Measurements from ENCODE around the gene B3GNT8.
"Not testable (repeated sequence)": the region's sequence is repeated elsewhere in the genome, so short reads cannot be mapped to it uniquely, and the experiment has no call there.

B3GNT8 gene

DNA sequence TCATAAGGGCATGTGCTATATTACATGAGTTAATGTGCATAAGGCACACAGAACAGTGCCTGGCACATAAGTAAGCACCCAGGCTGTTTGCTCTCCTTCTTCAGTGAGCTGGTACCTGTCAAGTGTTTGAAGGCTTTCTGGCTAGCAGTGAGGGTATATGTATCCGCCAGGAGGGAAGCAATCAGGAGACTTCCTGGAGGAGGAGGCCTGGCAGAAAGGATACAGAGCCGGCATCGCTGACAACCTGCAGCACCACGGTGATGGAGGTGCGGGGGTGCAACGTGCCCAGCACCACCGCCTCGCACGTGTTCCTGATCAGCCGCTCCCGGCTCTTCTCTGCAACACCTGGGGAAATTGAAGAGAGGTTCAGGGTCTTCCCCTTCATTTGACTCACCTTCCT, 35.6 kb downstream of the B3GNT8 start:
- Histone ChIP-seq H3K9me3 (ENCODE audit: control insufficient read depth, insufficient read depth, low read length) (no peaks in the 10 kb centered on the region), H3K4me3 (ENCODE audit: low read depth, low read length) (no peak overlapping the region), H3K27ac (ENCODE audit: low read depth, low read length) (no peak overlapping the region), H3K27me3 (ENCODE audit: control insufficient read depth, insufficient read depth, low read length) (no peaks in the 10 kb centered on the region), H3K9ac (ENCODE audit: low read depth, low read length) (no peak overlapping the region), H3K4me1 (ENCODE audit: control insufficient read depth, insufficient read depth, low read length) (no peaks in the 10 kb centered on the region), H3K36me3 (ENCODE audit: control insufficient read depth, insufficient read depth, low read length) (peaks cover 44% of the 10 kb centered on the region)

- Histone ChIP-seq H3K4me3 (ENCODE audit: low read depth, low read length) (no peak overlapping the region), H3K9me3 (ENCODE audit: control insufficient read depth, insufficient read depth, low read length) (no peaks in the 10 kb centered on the region), H3K36me3 (ENCODE audit: control insufficient read depth, insufficient read depth, low read length) (peaks cover 42% of the 10 kb centered on the region), H3K9ac (ENCODE audit: low read depth, low read length) (no peak overlapping the region), H3K27ac (ENCODE audit: low read depth, low read length) (no peak overlapping the region), H3K4me1 (ENCODE audit: control insufficient read depth, insufficient read depth, low read length) (no peaks in the 10 kb centered on the region), H3K27me3 (ENCODE audit: control insufficient read depth, insufficient read depth, low read length) (no peaks in the 10 kb centered on the region)
These were observed 40.7 kb downstream of the B3GNT8 start for GRCh38 chr19:41386442-41386841.

- Histone ChIP-seq H3K9me3 (ENCODE audit: control insufficient read depth, insufficient read depth, low read length) (no peaks in the 10 kb centered on the region), H3K4me1 (ENCODE audit: control insufficient read depth, insufficient read depth, low read length) (no peaks in the 10 kb centered on the region), H3K4me3 (ENCODE audit: low read depth, low read length) (no peak overlapping the region), H3K27me3 (ENCODE audit: control insufficient read depth, insufficient read depth, low read length) (no peaks in the 10 kb centered on the region), H3K36me3 (ENCODE audit: control insufficient read depth, insufficient read depth, low read length) (peaks cover 23% of the 10 kb centered on the region), H3K27ac (ENCODE audit: low read depth, low read length) (no peak overlapping the region), H3K9ac (ENCODE audit: low read depth, low read length) (no peak overlapping the region)
These were observed 42.8 kb downstream of the B3GNT8 start for GRCh38 chr19:41384351-41384750.

GRCh38 chr19:41381536-41381935, 45.6 kb downstream of the B3GNT8 start:
- H3K27me3 ChIP-seq (ENCODE audit: control insufficient read depth, insufficient read depth, low read length); H3K27ac ChIP-seq (ENCODE audit: low read depth, low read length); H3K36me3 ChIP-seq (ENCODE audit: control insufficient read depth, insufficient read depth, low read length); H3K4me1 ChIP-seq (ENCODE audit: control insufficient read depth, insufficient read depth, low read length); H3K4me3 ChIP-seq (ENCODE audit: low read depth, low read length); H3K9ac ChIP-seq (ENCODE audit: low read depth, low read length); H3K9me3 ChIP-seq (ENCODE audit: control insufficient read depth, insufficient read depth, low read length): not testable (repeated sequence)

- Histone ChIP-seq H3K27me3 (ENCODE audit: control insufficient read depth, insufficient read depth, low read length) (peaks cover 10% of the 10 kb centered on the region; the same call in 1 of the 2 replicates), H3K4me3 (ENCODE audit: low read depth, low read length) (no peak overlapping the region), H3K27ac (ENCODE audit: low read depth, low read length) (peak overlapping the region; percentile 12), H3K4me1 (ENCODE audit: control insufficient read depth, insufficient read depth, low read length) (peaks cover 2% of the 10 kb centered on the region), H3K9ac (ENCODE audit: low read depth, low read length) (no peak overlapping the region), H3K9me3 (ENCODE audit: control insufficient read depth, insufficient read depth, low read length) (no peaks in the 10 kb centered on the region), H3K36me3 (ENCODE audit: control insufficient read depth, insufficient read depth, low read length) (no peaks in the 10 kb centered on the region)
These were observed 49.0 kb downstream of the B3GNT8 start for GRCh38 chr19:41377977-41378709.

DNA sequence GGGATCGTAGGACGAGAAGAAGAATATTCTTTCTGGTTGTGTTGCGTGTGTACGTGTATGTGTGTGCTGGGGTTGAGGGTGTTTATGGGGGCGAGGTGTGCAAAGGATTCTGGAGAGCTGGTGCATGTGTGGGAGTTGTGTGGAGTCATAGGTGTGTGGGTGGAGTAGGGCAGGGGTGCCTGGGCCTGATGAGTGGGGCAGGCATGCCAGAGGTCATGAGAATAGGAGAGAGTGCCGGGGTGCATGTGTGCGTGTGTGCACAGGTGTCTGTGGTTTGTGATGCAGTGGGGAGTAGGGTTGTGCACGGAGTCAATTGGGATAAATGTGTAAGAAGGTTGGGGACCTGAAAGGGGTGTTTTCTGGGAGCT, 50.2 kb downstream of the B3GNT8 start:
- H3K36me3 ChIP-seq (ENCODE audit: control insufficient read depth, insufficient read depth, low read length), result no peaks in the 10 kb centered on the region
- H3K27me3 ChIP-seq (ENCODE audit: control insufficient read depth, insufficient read depth, low read length), result peaks cover 10% of the 10 kb centered on the region; the same call in 1 of the 2 replicates
- H3K27ac ChIP-seq (ENCODE audit: low read depth, low read length), result peak overlapping the region; percentile 33
- peaks cover 2% of the 10 kb centered on the region for H3K4me1 ChIP-seq (ENCODE audit: control insufficient read depth, insufficient read depth, low read length)
- peak overlapping the region; percentile 80 for H3K4me3 ChIP-seq (ENCODE audit: low read depth, low read length)
- H3K9ac ChIP-seq (ENCODE audit: low read depth, low read length), result no peak overlapping the region
- H3K9me3 ChIP-seq (ENCODE audit: control insufficient read depth, insufficient read depth, low read length), result no peaks in the 10 kb centered on the region

GRCh38 chr19:41376241-41376997, 50.8 kb downstream of the B3GNT8 start, which contains the start of gene TMEM91:
Gene TMEM91, plus strand, starts transcription at chr19:41376533. Its CDS starts 1,777 bp downstream, at chr19:41378310.
- H3K27ac ChIP-seq (ENCODE audit: low read depth, low read length), result peak within 1 kb of the TSS; percentile 58
- H3K27me3 ChIP-seq (ENCODE audit: control insufficient read depth, insufficient read depth, low read length), result peaks cover 10% of the 10 kb centered on the region; the same call in 1 of the 2 replicates
- H3K4me3 ChIP-seq (ENCODE audit: low read depth, low read length), result peak within 1 kb of the TSS; percentile 80
- no peaks in the 10 kb centered on the region for H3K9me3 ChIP-seq (ENCODE audit: control insufficient read depth, insufficient read depth, low read length)
- peaks cover 2% of the 10 kb centered on the region for H3K4me1 ChIP-seq (ENCODE audit: control insufficient read depth, insufficient read depth, low read length)
- H3K36me3 ChIP-seq (ENCODE audit: control insufficient read depth, insufficient read depth, low read length), result no peaks in the 10 kb centered on the region
- peak within 1 kb of the TSS; percentile 54; the same call in 1 of the 2 replicates for H3K9ac ChIP-seq (ENCODE audit: low read depth, low read length)
